Measurements from ENCODE around the gene HOXC5. TPM values are rescaled to one million over a fixed set of nuclear protein-coding genes. Genes with fewer than 3 reads are reported as not detected.
A peak's percentile ranks its signal among the peaks of the same experiment; 100 is the strongest.

Gene HOXC5
- total RNA-seq, 4 donors from 2014 or later = 0.28 to 0.63 (median 0.50) TPM; not detected in 1

GRCh38 chr12:54004841-54005530 is 27.9 kb upstream of the HOXC5 start:
- DNase-seq (ENCODE audit: low spot score) (no peak), ATAC-seq (ENCODE audit: low FRiP score) (no peak)
- no peak for TF ChIP-seq CTCF (IDR thresholded peaks at IDR 0.05)

- no peak for ATAC-seq (ENCODE audit: low FRiP score)
- no peak for DNase-seq (ENCODE audit: low spot score)
- no peak for TF ChIP-seq CTCF (IDR thresholded peaks at IDR 0.05)
These were observed 27.4 kb upstream of the HOXC5 start for GRCh38 chr12:54005531-54005852.

GRCh38 chr12:54005853-54006558 is 26.8 kb upstream of the HOXC5 start:
- TF ChIP-seq CTCF (IDR thresholded peaks at IDR 0.05) = peak in 2 of 3 donors; percentile 46 to 85
- peak; percentile 37 for ATAC-seq (ENCODE audit: low FRiP score)
- peak; percentile 92 for DNase-seq (ENCODE audit: low spot score)

GRCh38 chr12:54006559-54007220 is 26.2 kb upstream of the HOXC5 start:
- no peak for DNase-seq (ENCODE audit: low spot score)
- TF ChIP-seq CTCF (IDR thresholded peaks at IDR 0.05) = no peak
- ATAC-seq (ENCODE audit: low FRiP score) = no peak

GRCh38 chr12:54007538-54008259 is 25.2 kb upstream of the HOXC5 start:
- DNase-seq (ENCODE audit: low spot score) (no peak), ATAC-seq (ENCODE audit: low FRiP score) (no peak)
- TF ChIP-seq CTCF (IDR thresholded peaks at IDR 0.05) = no peak

- TF ChIP-seq CTCF (IDR thresholded peaks at IDR 0.05) = no peak
- DNase-seq (ENCODE audit: low spot score) = no peak
- ATAC-seq (ENCODE audit: low FRiP score) = no peak
These were observed 24.6 kb upstream of the HOXC5 start for GRCh38 chr12:54008260-54008552.

Measured in omental fat pad (tissue), 4 donors.